Activated T-cell treated with anti-CD3 and anti-CD28 coated beads for 4 hours (primary cell): ENCODE data around the gene BTNL9.
"Not testable (repeated sequence)": the region's sequence is repeated elsewhere in the genome, so short reads cannot be mapped to it uniquely, and the experiment has no call there.

ENCODE experiments used
- DNase-seq: peaks from one replicate; pipeline ENCODE4 v3.0.0-alpha.2; 2020

The BTNL9 gene

GRCh38 chr5:181101030-181101641 is 61.1 kb downstream of the BTNL9 start:
- DNase-seq, result not testable (repeated sequence)

- DNase-seq, result not testable (repeated sequence)
Measured at GRCh38 chr5:181101930-181102674, 62.0 kb downstream of the BTNL9 start.

- DNase-seq, result not testable (repeated sequence)
Measured at GRCh38 chr5:181104259-181104568, 64.1 kb downstream of the BTNL9 start.

GRCh38 chr5:181104606-181105390 is 64.7 kb downstream of the BTNL9 start:
- DNase-seq, result not testable (repeated sequence)

- no peak for DNase-seq
Measured at GRCh38 chr5:181105391-181106025, 65.4 kb downstream of the BTNL9 start.

GRCh38 chr5:181107699-181108098 is 67.6 kb downstream of the BTNL9 start:
- no peak for DNase-seq

GRCh38 chr5:181108578-181109165 is 68.6 kb downstream of the BTNL9 start:
- DNase-seq, result no peak

- DNase-seq, result no peak
Measured at GRCh38 chr5:181109489-181110013, 69.5 kb downstream of the BTNL9 start.

- no peak for DNase-seq
Measured at GRCh38 chr5:181111010-181111409, 70.9 kb downstream of the BTNL9 start.
